B cell (primary cell): ENCODE measurements around the gene KCTD12. TPM values are rescaled to one million over a fixed set of nuclear protein-coding genes. Genes with fewer than 3 reads are reported as not detected.
"Not testable (repeated sequence)": the region's sequence is repeated elsewhere in the genome, so short reads cannot be mapped to it uniquely, and the experiment has no call there.

Experiments used
- ATAC-seq: fragments of 200-7000 bp; cut with Tn5 transposase; one replicate; pipeline ENCODE4 v1.10.0; 2021; ENCODE audit warnings: low read depth, mild to moderate bottlenecking, moderate number of reproducible peaks, moderate library complexity
- CTCF ChIA-PET: fragments of 350-600 bp; sonication (Branson Sonifier 250); formaldehyde crosslinking; loops from one replicate; lab custom pipeline; 2021; ENCODE audit warnings: antibody characterized with exemption, inconsistent platforms; lab: Charles Lee
- POLR2A ChIA-PET: fragments of 350-600 bp; sonication (Branson Sonifier 250); formaldehyde crosslinking; loops from one replicate; lab custom pipeline; 2021; ENCODE audit warnings: antibody characterized with exemption; lab: Charles Lee
- DNase-seq: peaks from one replicate; pipeline ENCODE4 v3.0.0; 2013
- H2AFZ ChIP-seq: 2 replicates; pipeline ENCODE4 v1.6.1; 2012; ENCODE audit warnings: mild to moderate bottlenecking, low read depth, low read length; ENCODE audit not compliant: insufficient read depth, poor library complexity, severe bottlenecking
- H3K27ac ChIP-seq, 2 donors: 1 replicate in 1 of 2; 2 replicates in 1 of 2; pipeline ENCODE4 v1.5.1; 2012 to 2013; ENCODE audit warnings: low read length in 2 of 2, mild to moderate bottlenecking in 2 of 2, moderate library complexity in 1 of 2
- H3K27me3 ChIP-seq, 4 experiments: fragments of 200-600 bp in 1 of 4; sonication (generic) in 1 of 4; replicated peaks in 1 of 4; 1 replicate in 2 of 4; 2 replicates in 2 of 4; pipeline versions ENCODE4 v1.6.1 to v1.7.0; 2013 to 2016; ENCODE audit warnings: low read length in 3 of 4, mild to moderate bottlenecking in 2 of 4, mixed read lengths in 1 of 4, moderate library complexity in 1 of 4; ENCODE audit not compliant: insufficient read depth in 4 of 4, control insufficient read depth in 3 of 4; ENCODE audit errors: control extremely low read depth in 1 of 4
- H3K36me3 ChIP-seq, 2 experiments: replicated peaks in 1 of 2; 1 replicate in 1 of 2; 2 replicates in 1 of 2; pipeline versions ENCODE4 v1.6.1 to v1.7.1; 2013; ENCODE audit warnings: low read length in 1 of 2; ENCODE audit not compliant: insufficient read depth in 2 of 2, control insufficient read depth in 1 of 2; ENCODE audit errors: control extremely low read depth in 1 of 2, extremely low read depth in 1 of 2
- H3K4me1 ChIP-seq, 2 donors: fragments of 200-600 bp in 1 of 2; sonication (generic) in 1 of 2; 1 replicate in 1 of 2; 2 replicates in 1 of 2; pipeline versions ENCODE4 v1.5.1 to v1.6.1; 2013 to 2017; ENCODE audit warnings: low read length in 2 of 2; ENCODE audit not compliant: control insufficient read depth in 2 of 2, insufficient read depth in 2 of 2
- H3K4me2 ChIP-seq: replicated peaks from 2 replicates; pipeline ENCODE3; 2012; ENCODE audit warnings: mild to moderate bottlenecking, low read depth, low read length; ENCODE audit not compliant: poor library complexity, severe bottlenecking
- H3K4me3 ChIP-seq, 5 experiments: fragments of 200-600 bp in 1 of 5; sonication (generic) in 1 of 5; 1 replicate in 3 of 5; 2 replicates in 2 of 5; pipeline versions ENCODE4 v1.5.1 to v1.7.0; 2011 to 2016; ENCODE audit warnings: low read length in 4 of 5, mild to moderate bottlenecking in 4 of 5, low read depth in 2 of 5, control low read depth in 1 of 5, moderate library complexity in 1 of 5; ENCODE audit not compliant: insufficient read depth in 1 of 5; ENCODE audit errors: control extremely low read depth in 1 of 5, extremely low read depth in 1 of 5
- H3K79me2 ChIP-seq: fragments of 200-600 bp; sonication (generic); one replicate; pipeline ENCODE4 v1.6.0; 2016; ENCODE audit warnings: low read length; ENCODE audit not compliant: control insufficient read depth, insufficient read depth
- H3K9ac ChIP-seq: fragments of 200-600 bp; sonication (generic); 2 replicates; pipeline ENCODE4 v1.6.1; 2017; ENCODE audit warnings: mild to moderate bottlenecking, low read length, moderate library complexity
- H3K9me3 ChIP-seq, 3 donors: one replicate each; pipeline versions ENCODE4 v1.6.1 to v1.7.1; 2013; ENCODE audit warnings: low read length in 2 of 3; ENCODE audit not compliant: control insufficient read depth in 2 of 3, insufficient read depth in 1 of 3; ENCODE audit errors: control extremely low read depth in 1 of 3
- H4K20me1 ChIP-seq: 2 replicates; pipeline ENCODE4 v1.6.0; 2012; ENCODE audit warnings: mild to moderate bottlenecking, low read length; ENCODE audit not compliant: insufficient read depth, control insufficient read depth, poor library complexity, severe bottlenecking
- H3K27ac Mint-ChIP-seq: one replicate; pipeline ENCODE4 v1.8.0; 2021; ENCODE audit warnings: mixed read lengths
- H3K27me3 Mint-ChIP-seq: one replicate; pipeline ENCODE4 v1.8.0; 2021; ENCODE audit warnings: mixed read lengths
- H3K4me1 Mint-ChIP-seq: one replicate; pipeline ENCODE4 v1.8.0; 2021; ENCODE audit warnings: mixed read lengths
- H3K4me3 Mint-ChIP-seq: one replicate; pipeline ENCODE4 v1.8.0; 2021; ENCODE audit warnings: mixed read lengths
- H3K9me3 Mint-ChIP-seq: one replicate; pipeline ENCODE4 v1.8.0; 2022; ENCODE audit warnings: mixed read lengths; ENCODE audit not compliant: insufficient read depth
- CTCF ChIP-seq: fragments of 200-600 bp; IDR thresholded peaks from one replicate; pipeline ENCODE4 v1.8.0; 2022; ENCODE audit warnings: antibody characterized with exemption, mild to moderate bottlenecking
- EZH2 ChIP-seq: IDR thresholded peaks from 2 replicates; pipeline ENCODE4 v1.6.1; 2012; ENCODE audit warnings: borderline replicate concordance, low read depth, mild to moderate bottlenecking, moderate library complexity, low read length; ENCODE audit not compliant: insufficient read depth, poor library complexity, severe bottlenecking
- WGBS: methylation state at CpG from one replicate; pipeline ENCODE4 v1.1.5; 2013; ENCODE audit warnings: missing lambda C conversion rate; ENCODE audit not compliant: insufficient coverage; 5-methylcytosine and 5-hydroxymethylcytosine counted together
- intact Hi-C: fragments of 100-400 bp; cut with micrococcal nuclease; formaldehyde crosslinking; loops from one replicate; pipeline ENCODE4 v1.10.0; 2022
- polyA plus RNA-seq: library from polyadenylated mRNA; depleted of rRNA; stranded (reverse); fragments of >200 nt; gene quantifications from 2 replicates; pipeline ENCODE4 v1.2.3, GENCODE V29; 2012
- total RNA-seq, 2 donors: library from RNA; stranded (reverse); fragments of 120-200 nt in 1 of 2; gene quantifications; 1 replicate in 1 of 2; 2 replicates in 1 of 2; pipeline versions ENCODE4 v1.2.3 to v1.2.4, GENCODE V29; 2013 to 2022

Gene KCTD12
- total and polyA plus RNA-seq, 2 donors (not counting 1 experiment from before 2014, with no cell fraction given), result 1.8 to 6.2 TPM

GRCh38 chr13:76903544-76904162 is 17.4 kb upstream of the KCTD12 start:
- Mint-ChIP-seq H3K4me3 (no peak overlapping the region), H3K9me3 (peaks cover 7% of the 10 kb centered on the region), H3K27me3 (peaks cover 24% of the 10 kb centered on the region), H3K4me1 (no peaks in the 10 kb centered on the region), H3K27ac (no peak overlapping the region)
- no peak overlapping the region for H2AFZ ChIP-seq
- no peaks in the 10 kb centered on the region for H4K20me1 ChIP-seq
- ATAC-seq (peak; percentile 85), DNase-seq (peak; percentile 76)
- ChIA-PET POLR2A (no interaction called here), CTCF (interaction anchor here (0.7 to 9.6 kb wide), 30 partner anchors 9 to 1236 kb away, joined by 3 to 292 read pairs (median 4); partner anchors contain the start of gene KCTD12)
- H3K4me2 ChIP-seq, result no peak overlapping the region
- TF ChIP-seq EZH2, result no peak
- peak; percentile 100 for TF ChIP-seq CTCF
- H3K27ac ChIP-seq, result no peak overlapping the region
- peaks cover 0 to 4% (median 0%) of the 10 kb centered on the region in 3 donors for H3K9me3 ChIP-seq
- no peak overlapping the region for H3K9ac ChIP-seq
- peaks cover 0 to 9% (median 0%) of the 10 kb centered on the region in 4 experiments for H3K27me3 ChIP-seq
- no peak overlapping the region for H3K4me3 ChIP-seq
- no peaks in the 10 kb centered on the region for H3K36me3 ChIP-seq
- intact Hi-C loops, result loop anchor here (1.0 to 10.0 kb wide), 7 partner anchors 17 to 1208 kb away; partner anchors contain the start of gene KCTD12
- no peaks in the 10 kb centered on the region for H3K79me2 ChIP-seq
- no peaks in the 10 kb centered on the region for H3K4me1 ChIP-seq
- WGBS, result 0% methylated on average over 1 of the region's 3 CpGs

- 100% methylated on average over 1 of the region's 4 CpGs for WGBS
- H3K9me3 Mint-ChIP-seq, intact Hi-C loops, H3K9me3 ChIP-seq, H3K4me1 ChIP-seq, H3K36me3 ChIP-seq, H3K27ac Mint-ChIP-seq, H3K79me2 ChIP-seq, H3K4me3 Mint-ChIP-seq, H3K4me2 ChIP-seq, H3K4me1 Mint-ChIP-seq, H2AFZ ChIP-seq, ATAC-seq, POLR2A ChIA-PET, H3K27me3 ChIP-seq, H3K9ac ChIP-seq, DNase-seq, H3K4me3 ChIP-seq, H3K27ac ChIP-seq, H4K20me1 ChIP-seq: not testable (repeated sequence)
- CTCF ChIA-PET, result interaction anchor here (0.5 to 9.6 kb wide), 6 partner anchors 14 to 1204 kb away, joined by 3 to 292 read pairs (median 4); no protein-coding TSS in a partner anchor
- H3K27me3 Mint-ChIP-seq, result peaks cover 15% of the 10 kb centered on the region
Measured at GRCh38 chr13:76899066-76899465, 12.9 kb upstream of the KCTD12 start.

GRCh38 chr13:76897171-76897570 is 11.0 kb upstream of the KCTD12 start:
- H3K9me3 Mint-ChIP-seq, H3K9me3 ChIP-seq, DNase-seq, H3K4me3 Mint-ChIP-seq, H3K27ac ChIP-seq, H3K27ac Mint-ChIP-seq, H3K4me1 ChIP-seq, H3K27me3 ChIP-seq, POLR2A ChIA-PET, H3K79me2 ChIP-seq, intact Hi-C loops, H3K4me3 ChIP-seq, ATAC-seq, H4K20me1 ChIP-seq, H3K4me2 ChIP-seq, H3K36me3 ChIP-seq, H2AFZ ChIP-seq, H3K4me1 Mint-ChIP-seq, H3K9ac ChIP-seq: not testable (repeated sequence)
- H3K27me3 Mint-ChIP-seq, result peaks cover 13% of the 10 kb centered on the region
- CTCF ChIA-PET, result interaction anchor here (1.2 to 9.6 kb wide), 2 partner anchors 39 to 1024 kb away, joined by 3 to 292 read pairs; no protein-coding TSS in a partner anchor
